ENCODE results near the gene TPPP2.
"Not testable (repeated sequence)": the region's sequence is repeated elsewhere in the genome, so short reads cannot be mapped to it uniquely, and the experiment has no call there.

Gene TPPP2

GRCh38 chr14:21037156-21037555 is 7.1 kb downstream of the TPPP2 start:
- in situ Hi-C loops (cut with MboI; ENCODE audit: low sequenced_read_pairs): no loop called here

GRCh38 chr14:21038441-21039422 is 8.7 kb downstream of the TPPP2 start:
- in situ Hi-C loops (cut with MboI; ENCODE audit: low sequenced_read_pairs): no loop called here

DNA sequence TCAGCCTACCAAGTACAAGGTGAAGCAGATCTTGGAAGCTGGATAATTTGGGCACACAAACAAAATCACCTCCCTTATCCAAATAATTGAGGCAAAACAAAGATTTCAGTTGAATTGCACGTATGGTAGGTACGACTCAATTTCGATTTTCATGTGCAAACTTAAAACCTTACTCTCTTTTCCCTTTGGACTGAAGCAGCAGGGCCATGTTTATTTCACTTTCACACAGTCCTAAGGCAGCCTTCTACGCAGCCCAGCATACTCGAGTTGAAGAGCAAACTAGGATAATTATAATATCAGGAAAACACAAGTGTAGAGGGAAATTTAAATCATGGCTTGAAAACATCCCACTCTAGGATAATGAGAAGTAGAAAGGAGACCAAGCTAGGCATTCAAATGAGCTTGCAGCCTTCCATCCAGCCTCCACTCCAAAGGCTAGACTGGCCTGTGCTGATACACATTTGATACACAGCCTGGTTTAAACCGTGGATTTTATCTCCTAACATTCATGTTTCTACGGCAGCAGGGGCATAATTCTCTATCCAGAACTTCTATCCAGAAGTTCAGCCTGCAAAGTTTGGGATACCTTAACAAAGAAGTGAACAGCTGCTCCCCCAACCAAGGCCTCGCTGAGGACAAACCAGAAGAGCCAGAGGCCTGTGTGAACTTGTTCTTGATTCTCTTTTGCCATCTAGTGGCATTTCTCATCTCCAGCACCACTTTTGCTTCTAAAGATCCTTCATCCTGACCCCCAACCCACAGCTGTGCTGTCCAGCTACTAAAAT is 9.8 kb downstream of the TPPP2 start:
- in situ Hi-C loops (cut with MboI; ENCODE audit: low sequenced_read_pairs): no loop called here

DNA sequence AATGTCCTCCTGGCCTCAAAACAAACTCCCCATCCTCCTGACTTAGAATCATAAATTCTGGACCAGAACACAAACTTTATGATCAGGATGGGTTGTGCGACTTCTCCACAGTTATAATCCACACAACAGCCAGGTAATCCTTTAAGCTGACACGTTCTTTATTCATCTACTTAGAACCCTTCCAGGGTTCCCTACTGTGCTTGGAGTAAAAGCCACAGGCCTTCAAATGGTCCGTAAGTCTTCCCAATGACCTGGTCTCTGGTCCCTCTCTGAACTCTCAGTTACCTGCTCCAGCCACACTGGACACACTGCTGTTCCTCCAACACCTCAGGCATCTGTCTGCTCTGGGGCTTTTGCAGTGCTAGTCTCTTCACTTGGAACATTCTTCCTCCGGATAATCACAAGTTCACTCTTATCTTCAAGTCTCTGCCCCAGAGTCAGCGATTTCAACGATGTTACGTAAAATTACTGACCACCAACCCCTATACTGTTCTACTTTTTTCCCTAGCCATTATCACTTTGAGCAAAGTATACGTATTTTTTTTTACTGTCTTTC is 10.4 kb downstream of the TPPP2 start:
- in situ Hi-C loops (cut with MboI; ENCODE audit: low sequenced_read_pairs): no loop called here

GRCh38 chr14:21040941-21041340 is 10.9 kb downstream of the TPPP2 start:
- in situ Hi-C loops (cut with MboI; ENCODE audit: low sequenced_read_pairs): not testable (repeated sequence)

DNA sequence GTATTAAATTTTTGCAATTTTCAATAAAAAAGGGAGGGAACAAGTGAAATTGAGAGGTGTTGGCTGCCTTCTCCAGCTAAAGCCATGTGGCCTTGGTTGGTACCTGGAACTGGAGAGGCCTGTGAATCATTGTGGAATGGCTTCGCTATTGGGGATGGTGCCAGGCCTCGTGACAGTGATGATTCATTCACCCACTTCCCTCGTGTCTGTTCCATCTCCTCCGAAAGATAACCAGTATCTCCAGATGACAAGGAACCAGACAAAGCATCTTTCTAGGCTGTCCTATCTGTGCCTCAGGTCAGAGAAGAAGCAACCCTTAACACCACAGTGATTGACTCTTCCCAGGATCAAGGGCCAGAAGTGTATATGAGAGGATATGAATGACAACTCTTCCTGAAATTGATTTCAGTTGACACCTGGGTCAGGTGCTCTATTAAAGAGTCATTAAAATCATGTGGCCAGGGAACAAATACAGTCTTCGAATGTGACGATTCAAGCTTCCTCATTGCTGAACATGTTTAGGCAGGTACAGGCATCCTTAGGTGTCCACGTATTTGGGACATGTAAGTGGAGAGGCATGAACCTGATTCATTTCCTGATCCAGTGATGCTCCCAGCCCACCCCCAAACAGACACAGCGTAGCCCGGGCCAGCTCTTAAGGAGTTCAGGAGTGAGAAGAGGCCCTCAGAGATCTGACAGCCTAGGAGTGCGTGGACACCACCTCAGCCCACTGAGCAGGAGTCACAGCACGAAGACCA is 11.8 kb downstream of the TPPP2 start, which contains the start of gene RNASE7:
Gene RNASE7, plus strand, starts transcription at position 687 of the 758 bp plus-strand sequence. CDS start 631 bp downstream, outside the sequence.
- in situ Hi-C loops (cut with MboI; ENCODE audit: low sequenced_read_pairs): no loop called here

- in situ Hi-C loops (cut with MboI; ENCODE audit: low sequenced_read_pairs): no loop called here
These were observed 12.9 kb downstream of the TPPP2 start for GRCh38 chr14:21042918-21043317.

DNA sequence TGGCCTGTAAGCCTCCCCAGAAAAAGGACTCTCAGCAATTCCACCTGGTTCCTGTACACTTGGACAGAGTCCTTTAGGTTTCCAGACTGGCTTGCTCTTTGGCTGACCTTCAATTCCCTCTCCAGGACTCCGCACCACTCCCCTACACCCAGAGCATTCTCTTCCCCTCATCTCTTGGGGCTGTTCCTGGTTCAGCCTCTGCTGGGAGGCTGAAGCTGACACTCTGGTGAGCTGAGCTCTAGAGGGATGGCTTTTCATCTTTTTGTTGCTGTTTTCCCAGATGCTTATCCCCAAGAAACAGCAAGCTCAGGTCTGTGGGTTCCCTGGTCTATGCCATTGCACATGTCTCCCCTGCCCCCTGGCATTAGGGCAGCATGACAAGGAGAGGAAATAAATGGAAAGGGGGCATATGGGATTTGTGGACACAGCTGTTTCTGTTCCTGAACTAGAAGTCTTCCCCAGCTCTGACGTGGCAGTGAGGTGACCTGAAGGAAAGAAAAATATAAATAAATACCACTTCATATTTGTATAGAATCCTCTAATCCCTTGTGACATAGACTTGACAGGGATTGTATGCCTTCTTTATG is 13.5 kb downstream of the TPPP2 start:
- in situ Hi-C loops (cut with MboI; ENCODE audit: low sequenced_read_pairs): no loop called here

GRCh38 chr14:21043974-21044618 is 14.1 kb downstream of the TPPP2 start:
- in situ Hi-C loops (cut with MboI; ENCODE audit: low sequenced_read_pairs): no loop called here

DNA sequence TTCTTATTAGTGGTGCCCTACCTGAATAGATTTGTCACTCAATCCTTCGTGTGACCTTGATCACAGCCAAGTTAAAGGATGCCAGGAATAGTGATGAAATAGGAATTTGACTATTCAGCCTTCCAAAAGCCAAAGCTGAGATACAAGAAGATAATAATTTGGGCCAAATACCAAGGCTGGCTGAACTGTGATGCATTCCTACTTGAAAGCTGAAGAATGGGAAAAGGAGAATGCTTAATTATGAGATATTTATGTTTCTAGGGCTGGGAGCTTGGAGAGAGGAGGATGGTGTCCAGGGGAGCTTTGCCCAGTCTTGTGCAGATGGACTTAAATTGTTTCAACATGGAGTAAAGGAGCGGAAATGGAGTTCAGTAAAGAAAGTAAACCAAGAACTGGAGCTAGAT is 17.4 kb downstream of the TPPP2 start:
- in situ Hi-C loops (cut with MboI; ENCODE audit: low sequenced_read_pairs): no loop called here

- in situ Hi-C loops (cut with MboI; ENCODE audit: low sequenced_read_pairs): no loop called here
These were observed 18.6 kb downstream of the TPPP2 start for GRCh38 chr14:21048638-21049037.

DNA sequence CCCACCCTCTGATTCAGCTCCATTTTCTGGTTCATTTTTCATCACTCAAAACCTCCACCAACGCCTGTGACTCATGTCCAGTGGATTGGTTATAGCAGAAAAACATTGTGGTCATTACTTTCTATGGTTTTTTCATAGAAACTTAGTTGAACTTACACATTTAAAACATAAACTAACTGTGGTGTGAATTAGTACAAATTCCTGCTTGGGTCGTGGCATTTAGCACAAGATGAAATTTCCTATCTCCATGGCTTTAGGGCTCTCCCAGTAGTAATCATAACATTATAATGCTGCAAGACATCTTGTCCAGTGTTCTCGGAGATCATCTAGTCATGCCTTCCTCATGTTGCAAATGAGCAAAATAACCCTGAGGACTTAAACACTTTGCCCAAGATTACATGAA is 19.3 kb downstream of the TPPP2 start:
- in situ Hi-C loops (cut with MboI; ENCODE audit: low sequenced_read_pairs): no loop called here

DNA sequence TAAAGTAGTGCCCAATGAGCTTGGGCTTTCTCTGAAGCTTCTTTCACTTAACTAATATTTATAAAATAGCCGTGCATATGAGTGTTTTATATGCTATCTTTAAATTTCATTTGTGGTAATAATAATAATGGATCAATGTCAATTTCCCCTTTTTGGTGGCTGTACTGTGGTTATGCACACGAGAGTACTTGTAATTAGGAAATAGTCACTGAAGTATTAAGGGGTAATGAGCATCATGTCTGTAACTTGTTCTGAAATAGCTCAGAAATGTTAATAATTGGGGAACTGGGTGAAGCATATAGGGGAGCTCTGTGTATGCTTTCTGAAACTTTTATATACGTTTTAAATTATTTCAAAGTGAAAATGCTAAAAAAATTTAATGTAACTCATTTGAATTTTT is 20.6 kb downstream of the TPPP2 start:
- in situ Hi-C loops (cut with MboI; ENCODE audit: low sequenced_read_pairs): no loop called here

DNA sequence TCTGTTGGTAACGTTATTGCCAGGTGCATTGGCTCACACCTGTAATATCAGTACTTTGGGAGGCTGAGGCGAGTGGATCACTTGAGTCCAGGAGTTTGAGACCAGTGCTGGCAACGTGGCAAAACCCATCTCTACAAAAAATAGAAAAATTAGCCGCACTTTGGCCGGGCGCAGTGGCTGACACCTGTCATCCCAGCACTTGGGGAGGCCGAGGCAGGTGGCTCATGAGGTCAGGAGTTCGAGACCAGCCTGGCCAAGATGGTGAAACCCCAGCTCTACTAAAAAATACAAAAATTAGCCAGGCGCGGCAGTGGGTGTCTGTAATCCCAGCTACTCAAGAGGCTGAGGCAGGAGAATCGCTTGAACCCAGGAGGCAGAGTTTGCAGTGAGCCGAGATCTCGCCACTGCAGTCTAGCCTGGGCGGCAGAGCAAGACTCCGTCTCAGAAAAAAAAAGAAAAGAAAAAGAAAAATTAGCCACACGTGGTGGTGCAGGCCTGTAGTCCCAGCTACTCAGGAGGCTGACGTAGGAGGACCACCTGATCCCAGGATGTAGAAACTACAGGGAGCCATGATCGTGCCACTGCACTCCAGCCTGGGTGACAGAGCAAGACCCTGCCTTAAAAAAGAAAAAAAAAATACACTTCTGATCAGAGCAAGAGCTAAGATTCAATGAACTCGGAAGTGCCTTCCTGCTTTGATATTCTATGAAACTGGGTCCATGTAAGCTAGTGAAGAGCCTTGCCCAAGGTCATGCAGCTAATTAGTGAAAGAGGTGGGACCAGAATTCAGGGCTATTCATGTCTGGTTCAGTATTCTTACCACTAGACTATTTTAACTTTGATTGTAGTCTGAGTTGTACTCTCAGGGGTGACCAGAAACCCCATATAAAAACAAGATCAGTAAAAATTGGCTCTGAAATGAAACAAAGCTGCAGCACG is 23.4 kb downstream of the TPPP2 start:
- in situ Hi-C loops (cut with MboI; ENCODE audit: low sequenced_read_pairs): no loop called here

DNA sequence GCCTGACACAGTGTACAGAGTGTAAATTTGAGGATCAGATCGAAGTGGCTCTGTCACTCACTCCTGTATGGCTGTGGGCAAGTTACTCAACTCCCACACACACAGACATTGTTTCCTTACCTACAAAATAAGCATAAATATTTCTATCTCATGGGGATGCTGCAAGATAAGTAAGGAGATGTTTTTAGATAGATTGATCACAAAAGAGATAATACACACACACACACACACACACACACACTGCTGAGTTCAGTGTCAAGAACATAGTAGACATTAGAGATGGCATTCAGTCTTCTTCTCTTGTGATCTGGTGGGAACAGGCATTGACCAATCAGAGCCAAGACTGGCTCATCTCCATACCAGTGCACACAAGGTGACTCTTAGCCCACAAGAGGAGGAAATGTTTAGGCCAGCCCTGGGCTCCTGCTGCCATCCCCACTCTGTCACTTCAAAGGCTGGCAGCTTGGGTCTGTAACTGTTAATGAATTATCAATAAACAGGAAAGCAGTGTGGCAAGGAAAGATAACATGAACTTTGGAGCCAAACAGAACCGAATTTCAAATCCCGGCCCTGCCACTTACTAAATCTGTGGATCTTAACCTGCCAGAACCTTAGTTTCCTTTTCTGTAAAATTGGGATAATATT is 24.2 kb downstream of the TPPP2 start:
- in situ Hi-C loops (cut with MboI; ENCODE audit: low sequenced_read_pairs): no loop called here

GRCh38 chr14:21054768-21055145 is 24.7 kb downstream of the TPPP2 start:
- in situ Hi-C loops (cut with MboI; ENCODE audit: low sequenced_read_pairs): no loop called here

- in situ Hi-C loops (cut with MboI; ENCODE audit: low sequenced_read_pairs): no loop called here
These were observed 25.6 kb downstream of the TPPP2 start for GRCh38 chr14:21055432-21056117.

Data from HL-60/S4 treated with phorbol 12-myristate 13-acetate at 8.2 ng/mL for 4 days and 3 days (cell line).